Measurements from ENCODE around the gene OSTN.

Gene OSTN

DNA sequence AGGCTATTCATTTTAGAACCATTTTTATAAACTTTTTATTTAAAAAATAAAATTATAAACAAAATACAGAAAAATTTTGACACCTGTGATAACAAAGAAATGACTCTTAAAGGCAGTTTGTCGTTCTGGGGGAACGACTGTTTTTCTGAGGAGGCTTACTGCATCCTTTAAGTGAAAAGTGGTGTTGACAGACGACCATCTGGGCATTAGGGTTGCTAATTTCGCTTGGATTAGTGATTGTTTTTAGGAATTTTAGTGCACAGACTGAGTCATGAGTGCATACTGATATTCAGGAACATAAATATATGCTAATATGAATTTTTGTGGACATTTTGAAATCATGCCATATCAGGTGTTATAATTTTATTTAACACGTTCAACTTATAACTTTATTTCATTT, 28.5 kb downstream of the OSTN start:
- Histone ChIP-seq H3K36me3 (ENCODE audit: insufficient read depth, low read length) (no peaks in the 10 kb centered on the region), H3K4me2 (ENCODE audit: insufficient read depth, low read length) (no peak overlapping the region), H3K4me3 (ENCODE audit: low read depth in 1 of 2, low read length in 2 of 2) (no peak overlapping the region), H3K4me1 (ENCODE audit: insufficient read depth, low read length) (no peaks in the 10 kb centered on the region), H2AFZ (ENCODE audit: low read depth, low read length) (no peak overlapping the region), H3K27ac (ENCODE audit: low read length) (no peak overlapping the region), H3K79me2 (ENCODE audit: insufficient read depth, low read length) (no peaks in the 10 kb centered on the region), H3K9me3 (ENCODE audit: insufficient read depth, low read length, severe bottlenecking) (no peaks in the 10 kb centered on the region), H3K27me3 (ENCODE audit: insufficient read depth, low read length, poor library complexity) (no peaks in the 10 kb centered on the region), H4K20me1 (ENCODE audit: insufficient read depth, low read length) (no peaks in the 10 kb centered on the region), H3K9ac (ENCODE audit: low read depth, low read length) (no peak overlapping the region)
- ATAC-seq (ENCODE audit: insufficient read depth, low read depth): no peak
- TF ChIP-seq EZH2 (IDR thresholded peaks at IDR 0.05; ENCODE audit: borderline replicate concordance, low read depth, low read length, severe bottlenecking): no peak
- no peak for TF ChIP-seq CTCF (IDR thresholded peaks at IDR 0.05; ENCODE audit: borderline replicate concordance, extremely low read depth, low read length, poor library complexity, severe bottlenecking)
- no peak for DNase-seq

- no peak for TF ChIP-seq EZH2 (IDR thresholded peaks at IDR 0.05; ENCODE audit: borderline replicate concordance, low read depth, low read length, severe bottlenecking)
- TF ChIP-seq CTCF (IDR thresholded peaks at IDR 0.05; ENCODE audit: borderline replicate concordance, extremely low read depth, low read length, poor library complexity, severe bottlenecking): no peak
- Histone ChIP-seq H3K79me2 (ENCODE audit: insufficient read depth, low read length) (no peaks in the 10 kb centered on the region), H3K4me1 (ENCODE audit: insufficient read depth, low read length) (no peaks in the 10 kb centered on the region), H3K4me3 (ENCODE audit: low read depth in 1 of 2, low read length in 2 of 2) (no peak overlapping the region), H3K9me3 (ENCODE audit: insufficient read depth, low read length, severe bottlenecking) (no peaks in the 10 kb centered on the region), H3K4me2 (ENCODE audit: insufficient read depth, low read length) (no peak overlapping the region), H4K20me1 (ENCODE audit: insufficient read depth, low read length) (no peaks in the 10 kb centered on the region), H3K27me3 (ENCODE audit: insufficient read depth, low read length, poor library complexity) (no peaks in the 10 kb centered on the region), H2AFZ (ENCODE audit: low read depth, low read length) (no peak overlapping the region), H3K36me3 (ENCODE audit: insufficient read depth, low read length) (no peaks in the 10 kb centered on the region), H3K9ac (ENCODE audit: low read depth, low read length) (no peak overlapping the region), H3K27ac (ENCODE audit: low read length) (no peak overlapping the region)
- ATAC-seq (ENCODE audit: insufficient read depth, low read depth) (no peak), DNase-seq (no peak)
Observed at GRCh38 chr3:191234216-191234615, 35.2 kb downstream of the OSTN start.

GRCh38 chr3:191235331-191236314, 36.6 kb downstream of the OSTN start:
- Histone ChIP-seq H4K20me1 (ENCODE audit: insufficient read depth, low read length) (no peaks in the 10 kb centered on the region), H3K27me3 (ENCODE audit: insufficient read depth, low read length, poor library complexity) (no peaks in the 10 kb centered on the region), H3K9ac (ENCODE audit: low read depth, low read length) (no peak overlapping the region), H3K36me3 (ENCODE audit: insufficient read depth, low read length) (no peaks in the 10 kb centered on the region), H2AFZ (ENCODE audit: low read depth, low read length) (no peak overlapping the region), H3K9me3 (ENCODE audit: insufficient read depth, low read length, severe bottlenecking) (no peaks in the 10 kb centered on the region), H3K4me3 (ENCODE audit: low read depth in 1 of 2, low read length in 2 of 2) (no peak overlapping the region), H3K27ac (ENCODE audit: low read length) (no peak overlapping the region), H3K4me1 (ENCODE audit: insufficient read depth, low read length) (no peaks in the 10 kb centered on the region), H3K4me2 (ENCODE audit: insufficient read depth, low read length) (no peak overlapping the region), H3K79me2 (ENCODE audit: insufficient read depth, low read length) (no peaks in the 10 kb centered on the region)
- ATAC-seq (ENCODE audit: insufficient read depth, low read depth): no peak
- DNase-seq: no peak
- no peak for TF ChIP-seq EZH2 (IDR thresholded peaks at IDR 0.05; ENCODE audit: borderline replicate concordance, low read depth, low read length, severe bottlenecking)
- no peak for TF ChIP-seq CTCF (IDR thresholded peaks at IDR 0.05; ENCODE audit: borderline replicate concordance, extremely low read depth, low read length, poor library complexity, severe bottlenecking)
